Fibroblast of villous mesenchyme (primary cell): Measurements from ENCODE around the gene TAOK2. TPM values are rescaled to one million over a fixed set of nuclear protein-coding genes. Genes with fewer than 3 reads are reported as not detected.

Experiments used
- DNase-seq: peaks from one replicate; pipeline ENCODE4 v3.0.0-alpha.2; 2010; ENCODE audit warnings: low read depth
- H3K4me3 ChIP-seq: 2 replicates; pipeline ENCODE4 v1.5.1; 2011; ENCODE audit warnings: low read depth, mild to moderate bottlenecking, low read length
- total RNA-seq: library from RNA; depleted of rRNA; stranded (reverse); fragments of >200 nt; gene quantifications from 2 replicates; pipeline ENCODE4 v1.2.3, GENCODE V29; 2012
- TF ChIP-seq, protein P1 (sequence below): IDR thresholded peaks from 2 replicates; pipeline ENCODE4 v1.5.1; 2012; ENCODE audit warnings: low read depth, mild to moderate bottlenecking, low read length; ENCODE audit not compliant: insufficient read depth

TAOK2 gene
- total RNA-seq, 1 donor, result 63.9 TPM

DNA sequence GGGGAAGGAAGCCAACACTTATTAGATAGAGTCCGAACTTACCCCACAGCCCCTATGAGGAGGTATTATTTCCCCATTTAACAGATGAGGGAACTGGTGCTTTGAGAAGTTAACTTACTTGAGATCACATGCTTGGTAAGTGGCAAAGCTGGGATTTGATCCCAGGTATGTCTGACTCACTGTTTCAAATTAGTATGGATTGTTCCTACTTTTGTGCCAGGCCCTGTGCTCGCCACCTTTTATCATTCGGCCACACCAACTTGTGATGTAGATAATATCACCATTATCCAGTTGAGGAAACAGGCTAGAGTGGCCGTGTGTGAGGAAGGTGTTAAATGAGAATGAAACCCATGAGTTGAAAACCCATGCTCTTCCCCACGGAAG lies 11.1 kb downstream of the TAOK2 start:
- TF ChIP-seq, protein P1, sequence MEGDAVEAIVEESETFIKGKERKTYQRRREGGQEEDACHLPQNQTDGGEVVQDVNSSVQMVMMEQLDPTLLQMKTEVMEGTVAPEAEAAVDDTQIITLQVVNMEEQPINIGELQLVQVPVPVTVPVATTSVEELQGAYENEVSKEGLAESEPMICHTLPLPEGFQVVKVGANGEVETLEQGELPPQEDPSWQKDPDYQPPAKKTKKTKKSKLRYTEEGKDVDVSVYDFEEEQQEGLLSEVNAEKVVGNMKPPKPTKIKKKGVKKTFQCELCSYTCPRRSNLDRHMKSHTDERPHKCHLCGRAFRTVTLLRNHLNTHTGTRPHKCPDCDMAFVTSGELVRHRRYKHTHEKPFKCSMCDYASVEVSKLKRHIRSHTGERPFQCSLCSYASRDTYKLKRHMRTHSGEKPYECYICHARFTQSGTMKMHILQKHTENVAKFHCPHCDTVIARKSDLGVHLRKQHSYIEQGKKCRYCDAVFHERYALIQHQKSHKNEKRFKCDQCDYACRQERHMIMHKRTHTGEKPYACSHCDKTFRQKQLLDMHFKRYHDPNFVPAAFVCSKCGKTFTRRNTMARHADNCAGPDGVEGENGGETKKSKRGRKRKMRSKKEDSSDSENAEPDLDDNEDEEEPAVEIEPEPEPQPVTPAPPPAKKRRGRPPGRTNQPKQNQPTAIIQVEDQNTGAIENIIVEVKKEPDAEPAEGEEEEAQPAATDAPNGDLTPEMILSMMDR, result no peak
- DNase-seq, result no peak
- H3K4me3 ChIP-seq, result no peak overlapping the region

DNA sequence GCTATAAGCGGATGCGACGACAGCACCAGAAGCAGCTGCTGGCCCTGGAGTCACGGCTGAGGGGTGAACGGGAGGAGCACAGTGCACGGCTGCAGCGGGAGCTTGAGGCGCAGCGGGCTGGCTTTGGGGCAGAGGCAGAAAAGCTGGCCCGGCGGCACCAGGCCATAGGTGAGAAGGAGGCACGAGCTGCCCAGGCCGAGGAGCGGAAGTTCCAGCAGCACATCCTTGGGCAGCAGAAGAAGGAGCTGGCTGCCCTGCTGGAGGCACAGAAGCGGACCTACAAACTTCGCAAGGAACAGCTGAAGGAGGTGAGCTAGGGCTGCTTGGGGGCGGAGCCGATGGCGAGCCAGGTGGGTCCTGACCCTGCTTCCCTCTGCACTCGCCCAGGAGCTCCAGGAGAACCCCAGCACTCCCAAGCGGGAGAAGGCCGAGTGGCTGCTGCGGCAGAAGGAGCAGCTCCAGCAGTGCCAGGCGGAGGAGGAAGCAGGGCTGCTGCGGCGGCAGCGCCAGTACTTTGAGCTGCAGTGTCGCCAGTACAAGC lies 11.7 kb downstream of the TAOK2 start:
- H3K4me3 ChIP-seq, result no peak overlapping the region
- TF ChIP-seq, protein P1, result no peak
- DNase-seq, result no peak

DNA sequence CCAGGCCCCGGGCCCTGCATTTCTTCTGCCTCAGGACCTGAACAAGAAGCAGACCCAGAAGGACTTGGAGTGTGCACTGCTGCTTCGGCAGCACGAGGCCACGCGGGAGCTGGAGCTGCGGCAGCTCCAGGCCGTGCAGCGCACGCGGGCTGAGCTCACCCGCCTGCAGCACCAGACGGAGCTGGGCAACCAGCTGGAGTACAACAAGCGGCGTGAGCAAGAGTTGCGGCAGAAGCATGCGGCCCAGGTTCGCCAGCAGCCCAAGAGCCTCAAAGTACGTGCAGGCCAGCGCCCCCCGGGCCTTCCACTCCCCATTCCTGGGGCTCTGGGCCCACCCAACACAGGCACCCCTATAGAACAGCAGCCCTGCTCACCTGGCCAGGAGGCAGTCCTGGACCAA lies 12.6 kb downstream of the TAOK2 start:
- DNase-seq, result no peak
- H3K4me3 ChIP-seq, result no peak overlapping the region
- TF ChIP-seq, protein P1, result no peak

DNA sequence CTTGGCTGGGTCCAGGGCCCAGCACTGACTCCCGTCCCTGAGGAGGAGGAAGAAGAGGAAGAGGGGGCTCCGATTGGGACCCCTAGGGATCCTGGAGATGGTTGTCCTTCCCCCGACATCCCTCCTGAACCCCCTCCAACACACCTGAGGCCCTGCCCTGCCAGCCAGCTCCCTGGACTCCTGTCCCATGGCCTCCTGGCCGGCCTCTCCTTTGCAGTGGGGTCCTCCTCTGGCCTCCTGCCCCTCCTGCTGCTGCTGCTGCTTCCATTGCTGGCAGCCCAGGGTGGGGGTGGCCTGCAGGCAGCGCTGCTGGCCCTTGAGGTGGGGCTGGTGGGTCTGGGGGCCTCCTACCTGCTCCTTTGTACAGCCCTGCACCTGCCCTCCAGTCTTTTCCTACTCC lies 13.3 kb downstream of the TAOK2 start:
- DNase-seq, result no peak
- TF ChIP-seq, protein P1, result no peak
- H3K4me3 ChIP-seq, result no peak overlapping the region

DNA sequence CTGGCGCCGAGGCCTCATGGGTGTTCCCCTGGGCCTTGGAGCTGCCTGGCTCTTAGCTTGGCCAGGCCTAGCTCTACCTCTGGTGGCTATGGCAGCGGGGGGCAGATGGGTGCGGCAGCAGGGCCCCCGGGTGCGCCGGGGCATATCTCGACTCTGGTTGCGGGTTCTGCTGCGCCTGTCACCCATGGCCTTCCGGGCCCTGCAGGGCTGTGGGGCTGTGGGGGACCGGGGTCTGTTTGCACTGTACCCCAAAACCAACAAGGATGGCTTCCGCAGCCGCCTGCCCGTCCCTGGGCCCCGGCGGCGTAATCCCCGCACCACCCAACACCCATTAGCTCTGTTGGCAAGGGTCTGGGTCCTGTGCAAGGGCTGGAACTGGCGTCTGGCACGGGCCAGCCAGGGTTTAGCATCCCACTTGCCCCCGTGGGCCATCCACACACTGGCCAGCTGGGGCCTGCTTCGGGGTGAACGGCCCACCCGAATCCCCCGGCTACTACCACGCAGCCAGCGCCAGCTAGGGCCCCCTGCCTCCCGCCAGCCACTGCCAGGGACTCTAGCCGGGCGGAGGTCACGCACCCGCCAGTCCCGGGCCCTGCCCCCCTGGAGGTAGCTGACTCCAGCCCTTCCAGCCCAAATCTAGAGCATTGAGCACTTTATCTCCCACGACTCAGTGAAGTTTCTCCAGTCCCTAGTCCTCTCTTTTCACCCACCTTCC lies 13.9 kb downstream of the TAOK2 start:
- TF ChIP-seq, protein P1, result no peak
- no peak for DNase-seq
- H3K4me3 ChIP-seq, result no peak overlapping the region

DNA sequence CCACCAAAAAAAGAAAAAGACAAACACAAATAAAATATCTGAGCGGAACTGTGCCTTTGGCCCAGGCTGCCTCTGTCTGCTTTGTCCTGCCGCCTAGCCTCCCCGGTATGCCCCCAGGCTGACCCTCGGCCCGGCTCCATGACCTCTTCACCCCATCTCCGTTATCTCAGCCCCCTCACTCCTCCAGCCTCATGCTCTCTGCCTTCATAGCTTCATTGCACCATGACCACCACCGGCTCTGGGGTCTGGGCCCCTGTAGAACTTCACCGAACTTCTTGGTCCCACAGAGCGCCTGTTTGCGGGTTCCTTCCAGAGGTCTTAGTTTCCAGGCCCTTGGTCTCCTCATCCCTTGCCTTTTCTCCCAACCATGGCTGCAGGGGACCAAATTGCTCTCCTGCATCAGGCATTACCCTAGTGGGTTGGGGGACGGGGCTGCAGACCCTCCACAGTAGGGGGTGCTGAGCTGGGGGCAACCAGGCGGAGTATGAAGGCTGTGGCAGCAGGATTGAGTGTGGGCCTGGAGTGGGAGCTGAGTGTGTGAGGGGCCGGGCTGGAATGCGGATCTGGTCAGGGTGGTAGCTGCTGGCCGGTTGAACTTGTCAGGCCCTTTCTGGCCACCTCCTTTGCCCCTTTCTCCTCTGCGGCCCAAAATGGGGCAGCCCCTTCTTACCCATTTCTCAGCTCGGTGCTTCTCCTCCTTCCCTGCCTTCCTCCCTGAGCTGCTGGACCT lies 14.8 kb downstream of the TAOK2 start:
- no peak for DNase-seq
- no peak overlapping the region for H3K4me3 ChIP-seq
- TF ChIP-seq, protein P1, result no peak
